Heart left ventricle (tissue), 13 donors: ENCODE measurements around the gene TMEM239.

ENCODE experiments used
- POLR2A ChIP-seq, 2 donors: fragments of 450-650 bp; IDR thresholded peaks; one replicate each; pipeline ENCODE4 v1.6.1; 2017; ENCODE audit warnings: antibody characterized with exemption in 2 of 2, mild to moderate bottlenecking in 2 of 2, moderate library complexity in 2 of 2
- TF ChIP-seq, protein P1 (sequence below), 12 donors: fragments of 200-600 bp; sonication (generic) in 4 of 12; IDR thresholded peaks; one replicate each; pipeline versions ENCODE4 v1.5.0 to v1.8.0; 2018 to 2022; ENCODE audit warnings: antibody characterized with exemption in 12 of 12, mild to moderate bottlenecking in 5 of 12
- donor health status: ischemic (EF 13 %, LVEDD 7.1; RV severe dilation, severe dysfunction).
- donor health status: DM: no; HTN: yes; CAD: no.
- donor health status: DM: no; HTN: no; CAD: no.
- donor health status: ischemic (EF 25% LVEDD 6.9; RV normal size, moderate dysfunction).
- donor health status: ischemic (EF 25% LVEDD 5.7; RV mildly dilated, moderate dysfunction).
- donor health status: ischemic (EF 35%, LVEDD 5.7; RV mildly dilated, moderate dysfunction).
- donor health status: nonischemic (EF 11% LVEDD 7.7; RV severe dilation, severe dysfunction).
- donor health status: DM: yes; HTN: yes; CAD: no.
- donor health status: PGD.
- donor health status: ischemic (EF 29% LVEDD 5.4; RV normal size, mild dysfunction).
- donor health status: nonischemic (EF 23%, LVEDD 6.1; RV moderate dilation, normal function).

DNA sequence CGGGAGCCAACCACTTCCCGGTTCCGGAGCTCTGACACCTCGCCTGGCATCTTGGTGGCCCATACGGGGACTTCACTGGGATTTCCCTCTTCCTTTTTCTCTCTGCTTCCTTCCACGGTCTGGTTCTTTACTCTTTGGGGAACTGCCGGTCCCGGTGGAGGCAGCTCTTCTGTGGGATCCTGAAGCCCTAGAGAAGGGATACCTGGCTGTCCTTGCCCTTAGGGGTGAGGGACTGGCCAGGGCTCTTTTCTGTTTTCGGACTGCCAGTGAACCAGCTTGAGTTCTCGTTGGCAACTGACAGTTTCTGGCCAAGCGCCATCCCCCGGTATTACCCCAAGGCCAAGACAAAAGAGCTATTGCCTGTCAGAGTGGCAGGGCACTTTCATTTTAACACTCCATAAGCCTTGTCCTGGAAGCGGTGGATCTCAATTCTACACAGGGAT, 14.9 kb upstream of the TMEM239 start:
- TF ChIP-seq, protein P1, sequence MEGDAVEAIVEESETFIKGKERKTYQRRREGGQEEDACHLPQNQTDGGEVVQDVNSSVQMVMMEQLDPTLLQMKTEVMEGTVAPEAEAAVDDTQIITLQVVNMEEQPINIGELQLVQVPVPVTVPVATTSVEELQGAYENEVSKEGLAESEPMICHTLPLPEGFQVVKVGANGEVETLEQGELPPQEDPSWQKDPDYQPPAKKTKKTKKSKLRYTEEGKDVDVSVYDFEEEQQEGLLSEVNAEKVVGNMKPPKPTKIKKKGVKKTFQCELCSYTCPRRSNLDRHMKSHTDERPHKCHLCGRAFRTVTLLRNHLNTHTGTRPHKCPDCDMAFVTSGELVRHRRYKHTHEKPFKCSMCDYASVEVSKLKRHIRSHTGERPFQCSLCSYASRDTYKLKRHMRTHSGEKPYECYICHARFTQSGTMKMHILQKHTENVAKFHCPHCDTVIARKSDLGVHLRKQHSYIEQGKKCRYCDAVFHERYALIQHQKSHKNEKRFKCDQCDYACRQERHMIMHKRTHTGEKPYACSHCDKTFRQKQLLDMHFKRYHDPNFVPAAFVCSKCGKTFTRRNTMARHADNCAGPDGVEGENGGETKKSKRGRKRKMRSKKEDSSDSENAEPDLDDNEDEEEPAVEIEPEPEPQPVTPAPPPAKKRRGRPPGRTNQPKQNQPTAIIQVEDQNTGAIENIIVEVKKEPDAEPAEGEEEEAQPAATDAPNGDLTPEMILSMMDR (IDR thresholded peaks at IDR 0.05) = no peak
- no peak for TF ChIP-seq POLR2A (IDR thresholded peaks at IDR 0.05)
